KG1 (cell line): ENCODE measurements around the gene SLC9A2.
A peak's percentile ranks its signal among the peaks of the same experiment; 100 is the strongest.

Experiments
- DNase-seq: peaks from one replicate; lab custom pipeline; 2025; lab: John Stamatoyannopoulos, UW

The SLC9A2 gene

DNA sequence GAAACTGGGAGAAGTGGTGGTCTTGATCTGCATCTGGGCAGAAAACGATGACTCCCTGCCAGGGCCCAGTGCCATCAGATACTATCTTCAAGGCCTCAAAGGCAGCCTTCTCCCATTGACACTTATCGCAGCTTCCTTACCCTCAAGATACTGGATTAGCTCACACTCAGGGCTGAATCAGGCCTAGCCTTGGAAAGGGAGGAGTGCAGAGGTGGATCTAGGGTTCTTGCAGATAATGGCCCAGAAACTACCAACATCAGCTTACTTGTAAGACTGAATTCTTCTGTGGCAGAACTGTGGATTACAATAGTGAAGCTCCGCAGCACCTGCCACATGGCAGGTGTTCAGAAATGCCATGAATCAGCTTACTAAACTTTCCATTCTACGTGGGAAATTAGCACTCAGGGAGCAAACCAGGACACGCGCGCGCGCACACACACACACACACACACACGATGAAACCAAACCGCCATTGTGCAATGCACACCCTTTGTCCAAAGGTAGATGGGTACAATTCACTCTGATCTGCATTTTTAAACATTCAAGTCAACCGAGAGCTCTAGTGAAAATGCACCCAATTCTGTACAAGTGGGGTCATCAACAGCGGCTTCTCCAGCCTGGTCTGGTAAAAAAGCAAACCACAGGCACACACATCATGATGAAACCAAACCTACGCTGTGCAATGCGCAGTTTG is 116.2 kb downstream of the SLC9A2 start:
- DNase-seq, result no peak

DNA sequence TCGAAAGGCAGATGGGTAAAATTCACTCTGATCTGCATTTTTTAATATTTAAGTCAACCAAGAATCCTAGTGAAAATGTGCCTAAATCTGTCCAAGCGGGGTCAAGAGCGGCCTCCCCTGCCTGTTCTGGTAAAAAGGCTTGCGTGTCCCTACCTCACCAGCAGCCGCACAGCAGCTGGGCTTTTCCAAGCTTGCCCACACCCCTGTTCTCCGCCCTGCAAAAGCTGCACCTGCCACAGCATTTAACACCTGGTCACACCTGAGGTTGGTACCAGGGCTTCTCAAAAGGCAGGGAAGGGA is 116.7 kb downstream of the SLC9A2 start:
- no peak for DNase-seq

DNA sequence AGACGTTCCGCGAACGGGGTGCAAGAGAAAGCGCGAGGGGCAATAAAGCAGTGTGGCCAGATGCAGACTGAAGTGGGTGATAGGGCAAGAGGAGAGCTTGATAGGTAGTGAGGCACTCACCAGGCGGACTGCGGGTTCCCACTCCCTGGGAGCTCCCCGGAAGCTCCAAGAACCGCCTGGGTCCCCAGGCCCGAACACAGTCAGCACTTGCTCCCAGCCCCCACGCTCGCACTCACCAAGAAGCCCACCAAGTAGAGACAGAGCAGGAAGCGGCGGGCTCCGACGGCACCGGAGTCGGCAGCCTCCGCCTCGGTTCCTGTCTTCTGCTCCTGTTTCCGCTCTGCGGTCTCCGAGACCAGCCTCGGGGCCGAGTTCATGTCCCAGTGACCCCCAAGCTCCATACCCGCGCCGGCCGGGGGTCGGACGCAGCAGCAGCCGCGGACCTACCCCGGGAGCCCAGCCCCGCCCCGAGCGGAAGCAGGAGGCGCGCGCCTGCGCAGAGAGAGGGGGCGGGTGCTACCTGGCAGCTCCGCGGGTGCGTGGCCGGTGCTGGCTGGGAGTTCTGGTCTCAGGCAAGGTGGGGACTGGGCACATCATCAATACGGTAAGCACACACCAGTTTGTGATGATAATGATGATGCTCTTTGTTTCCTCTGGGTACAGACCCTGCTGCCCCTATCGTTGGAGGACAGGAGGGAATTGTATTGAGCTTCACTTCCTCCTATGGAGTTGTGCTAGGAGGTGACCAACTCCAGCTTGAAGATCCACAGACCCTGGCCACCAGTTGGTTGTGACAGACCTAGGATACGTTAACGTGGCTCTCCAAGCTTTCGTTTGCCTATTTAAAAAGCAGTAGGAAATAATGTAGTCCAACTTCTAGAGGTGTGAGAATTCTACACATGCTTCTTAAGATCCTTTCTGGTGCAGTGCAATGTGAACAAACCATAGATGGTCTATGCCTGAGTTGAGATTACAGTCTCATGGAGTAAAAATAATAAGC is 117.4 kb downstream of the SLC9A2 start:
- DNase-seq, result peak; percentile 75

DNA sequence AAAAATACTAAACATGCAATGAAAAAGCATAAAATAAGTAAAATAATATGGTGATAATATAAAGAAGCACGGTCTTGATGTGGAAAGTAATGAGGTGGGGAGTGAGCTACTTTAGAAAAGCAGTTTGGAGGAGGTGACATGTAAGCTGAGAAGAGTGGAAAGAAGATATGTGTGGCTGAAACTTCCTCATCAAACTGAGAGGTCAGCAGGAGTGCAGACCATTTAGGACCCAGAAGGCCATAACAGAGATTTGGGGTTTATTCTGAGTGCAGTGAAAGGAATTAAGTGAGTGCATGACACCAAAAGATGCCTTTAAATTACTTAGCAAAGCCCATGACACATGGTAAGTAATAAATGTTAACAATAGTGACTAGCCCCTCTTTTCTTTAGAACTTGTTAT is 118.1 kb downstream of the SLC9A2 start:
- no peak for DNase-seq

DNA sequence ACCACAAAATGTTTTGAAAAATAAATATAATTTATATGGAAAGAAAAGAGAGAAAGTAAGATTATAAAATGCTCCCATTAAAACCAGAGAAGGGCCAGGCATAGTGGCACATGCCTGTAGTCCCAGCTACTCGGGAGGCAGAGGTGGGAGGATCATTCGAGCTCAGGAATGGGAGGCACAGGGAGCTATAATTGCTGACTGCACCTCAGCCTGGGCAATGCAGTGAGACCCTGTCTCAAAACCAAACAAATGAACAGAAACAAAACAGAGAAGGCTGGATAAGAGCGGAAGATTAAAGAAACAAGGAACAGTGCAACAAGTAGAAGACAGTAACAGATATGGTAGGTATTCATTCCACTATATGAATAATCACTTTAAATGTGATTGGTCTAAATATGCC is 123.9 kb downstream of the SLC9A2 start:
- DNase-seq, result no peak

DNA sequence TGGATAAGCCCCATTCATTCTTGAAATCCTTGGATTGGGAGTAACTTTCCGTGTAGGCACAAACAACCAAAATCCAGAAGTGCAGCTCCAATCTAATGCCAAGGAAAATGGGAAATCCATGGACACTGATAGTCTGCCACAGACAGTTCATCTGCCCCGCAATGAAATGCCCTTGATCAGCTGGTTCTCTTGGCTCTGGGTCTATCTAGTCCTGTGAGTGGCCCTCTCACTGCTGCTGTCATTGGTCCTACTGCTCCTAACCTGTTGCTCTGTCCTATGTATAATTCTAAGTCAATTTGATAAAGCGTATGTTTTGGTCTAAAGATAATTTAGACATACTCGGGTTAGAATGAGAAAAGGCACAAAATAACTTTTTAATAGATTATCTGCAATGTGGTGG is 128.8 kb downstream of the SLC9A2 start:
- no peak for DNase-seq

DNA sequence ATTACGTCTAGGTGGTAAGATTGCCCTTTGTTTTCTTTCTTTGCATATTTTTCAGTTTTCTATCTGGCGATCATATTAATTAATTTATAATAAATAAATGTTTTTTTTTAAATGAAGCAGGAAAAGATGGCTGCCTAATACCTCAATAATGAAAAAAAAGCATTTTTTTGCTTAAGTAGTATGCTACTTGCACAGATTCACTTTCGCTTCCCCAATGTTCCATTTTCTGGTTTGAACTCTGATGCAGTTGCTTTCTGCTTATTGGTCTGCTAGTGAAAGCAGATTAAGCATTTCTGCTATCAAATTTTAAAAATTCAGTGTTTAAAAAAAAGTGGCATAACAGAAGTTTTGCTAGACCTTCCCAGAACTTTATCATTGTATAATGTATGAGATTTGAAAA is 130.6 kb downstream of the SLC9A2 start:
- no peak for DNase-seq

DNA sequence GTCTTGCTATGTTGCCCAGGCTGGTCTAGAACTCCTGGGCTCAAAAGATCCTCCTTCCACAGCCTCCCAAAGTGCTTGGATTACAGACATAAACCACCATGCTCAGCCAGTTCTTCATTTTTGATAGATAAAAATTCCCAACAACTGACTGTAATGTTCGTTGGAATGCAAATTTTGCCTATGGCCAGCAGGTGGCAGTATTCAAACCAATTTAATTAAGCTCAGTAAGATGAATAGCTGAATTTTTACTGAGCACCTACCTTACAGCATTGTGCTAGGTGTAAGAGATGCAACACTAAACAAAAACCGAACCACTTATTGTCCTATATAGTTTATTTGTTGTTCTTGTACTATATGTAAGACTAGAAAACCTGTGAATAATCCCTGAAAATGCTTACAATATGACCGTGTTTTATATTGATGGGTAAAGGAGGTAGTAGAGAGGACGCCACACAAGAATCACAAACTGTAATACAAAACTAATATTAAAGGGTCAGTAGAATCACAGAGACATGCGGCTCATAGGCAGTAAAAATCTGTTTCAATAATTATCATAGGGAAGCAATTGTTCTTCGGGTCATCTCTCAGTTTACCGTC is 134.3 kb downstream of the SLC9A2 start:
- DNase-seq, result peak; percentile 59

DNA sequence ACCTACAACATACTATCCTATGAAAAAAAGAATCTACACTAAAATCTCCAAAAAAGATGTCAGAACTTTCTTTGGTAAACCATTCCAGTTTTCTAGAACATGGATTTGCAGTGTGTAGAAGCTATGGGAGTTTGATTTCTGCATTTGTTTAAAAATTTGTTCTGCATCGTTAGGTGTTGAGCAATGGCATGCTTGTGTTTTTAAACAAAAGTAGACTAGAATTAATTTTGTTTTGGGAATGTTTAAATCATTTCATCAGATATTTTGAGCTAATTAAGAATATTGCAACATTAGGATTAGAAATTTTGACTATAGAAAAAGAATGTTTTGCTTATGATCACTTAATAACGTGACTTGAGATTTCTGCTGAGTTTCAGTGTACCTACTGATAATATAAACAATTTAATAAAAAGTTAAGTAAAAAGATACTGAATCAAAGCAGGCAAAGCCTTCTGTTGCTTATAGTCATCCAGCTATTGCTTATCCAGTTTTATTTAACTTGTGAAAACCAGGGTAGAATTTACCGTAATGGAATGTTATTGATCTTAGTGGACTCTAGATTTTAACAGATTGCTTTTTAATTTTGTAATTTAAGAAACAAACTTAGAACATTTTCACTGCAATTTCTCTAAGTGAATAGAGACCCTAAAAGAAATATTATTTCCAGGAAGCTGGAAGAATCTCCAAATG is 135.2 kb downstream of the SLC9A2 start:
- no peak for DNase-seq

DNA sequence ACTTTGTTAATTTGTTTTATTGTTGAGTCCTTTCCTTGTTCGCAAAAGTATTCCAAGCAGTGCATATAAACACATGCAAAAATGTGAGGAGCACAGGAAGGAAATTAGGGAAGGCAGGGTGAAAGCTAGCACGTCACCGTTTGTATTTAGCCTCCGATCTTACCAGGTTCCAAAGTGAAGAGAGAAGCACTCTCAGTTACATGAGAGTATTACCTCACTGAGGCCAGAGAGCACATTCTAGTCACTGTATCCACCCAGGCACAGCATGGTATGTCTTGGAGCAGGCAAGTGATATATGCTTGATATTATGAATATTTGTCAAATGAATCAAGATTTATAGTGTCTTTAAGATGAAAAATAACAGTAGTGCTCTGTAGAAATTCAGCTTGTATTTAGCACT is 135.9 kb downstream of the SLC9A2 start:
- no peak for DNase-seq

DNA sequence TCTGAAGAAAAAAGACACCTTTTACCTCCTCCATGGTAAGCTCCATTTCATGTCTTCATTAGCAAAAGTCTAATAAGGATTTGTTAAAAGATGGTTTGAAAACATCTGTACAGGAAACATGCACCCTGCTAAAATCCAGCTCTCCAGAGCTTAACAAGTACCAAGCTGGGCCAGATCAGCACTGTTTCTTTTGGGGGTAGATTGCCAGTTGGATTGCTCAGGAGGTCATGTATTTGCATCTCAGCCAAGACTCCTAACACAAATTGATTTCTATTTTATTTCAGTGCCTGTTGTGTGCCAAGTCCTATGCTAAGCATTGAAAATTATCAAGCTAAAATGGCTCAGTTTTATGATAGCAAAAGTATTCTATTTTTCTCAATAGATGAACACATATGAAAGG is 139.1 kb downstream of the SLC9A2 start:
- no peak for DNase-seq
